PC-3 (cell line): ENCODE data around the gene APBB2. TPM values are rescaled to one million over a fixed set of nuclear protein-coding genes. Genes with fewer than 3 reads are reported as not detected.
A peak's percentile ranks its signal among the peaks of the same experiment; 100 is the strongest.

ENCODE experiments used
- ATAC-seq: fragments of 200-7000 bp; cut with Tn5 transposase; 2 replicates; pipeline ENCODE4 v1.9.1; 2020; ENCODE audit warnings: mild to moderate bottlenecking, moderate library complexity
- BruUV-seq: library from RNA; stranded (reverse); fragments of 400-500 nt; replicated peaks from 2 replicates; lab custom pipeline; 2021; lab: Mats Ljungman, UMichigan
- CTCF ChIA-PET: fragments of 300-600 bp; sonication (Branson Sonifier 250); formaldehyde crosslinking; loops from one replicate; lab custom pipeline; 2022; ENCODE audit warnings: antibody characterized with exemption; lab: Charles Lee
- POLR2A ChIA-PET: fragments of 300-600 bp; sonication (Branson Sonifier 250); formaldehyde crosslinking; loops from one replicate; lab custom pipeline; 2022; ENCODE audit warnings: antibody characterized with exemption; ENCODE audit not compliant: unreplicated experiment; lab: Charles Lee
- DNase-seq: peaks from one replicate; pipeline ENCODE4 v3.0.0-alpha.2; 2015
- H2AFZ ChIP-seq: fragments of 300-600 bp; sonication (generic); 2 replicates; pipeline ENCODE4 v1.6.0; 2016; ENCODE audit warnings: antibody characterized with exemption, low read length
- H3F3A ChIP-seq: fragments of 300-600 bp; sonication (generic); one replicate; pipeline ENCODE4 v1.6.0; 2017; ENCODE audit warnings: antibody characterized with exemption, low read length, control low read depth, mild to moderate bottlenecking; ENCODE audit not compliant: unreplicated experiment
- H3K27ac ChIP-seq: fragments of 300-600 bp; sonication (generic); 2 replicates; pipeline ENCODE4 v1.5.1; 2016; ENCODE audit warnings: mild to moderate bottlenecking, low read length
- H3K27me3 ChIP-seq: fragments of 300-600 bp; sonication (generic); 2 replicates; pipeline ENCODE4 v1.6.1; 2016; ENCODE audit warnings: low read length, mixed read lengths
- H3K36me3 ChIP-seq: fragments of 300-600 bp; sonication (generic); 2 replicates; pipeline ENCODE4 v1.6.1; 2016; ENCODE audit warnings: low read depth, mixed run types, low read length, mixed read lengths
- H3K4me1 ChIP-seq: fragments of 300-600 bp; sonication (generic); 2 replicates; pipeline ENCODE4 v1.5.1; 2016; ENCODE audit warnings: low read length; ENCODE audit not compliant: insufficient read depth
- H3K4me2 ChIP-seq: fragments of 300-600 bp; sonication (generic); 2 replicates; pipeline ENCODE4 v1.6.0; 2016; ENCODE audit warnings: low read length
- H3K4me3 ChIP-seq: fragments of 300-600 bp; sonication (generic); 2 replicates; pipeline ENCODE4 v1.5.1; 2016; ENCODE audit warnings: mild to moderate bottlenecking, low read length, mixed read lengths
- H3K79me2 ChIP-seq: fragments of 300-600 bp; sonication (generic); 2 replicates; pipeline ENCODE4 v1.6.1; 2017; ENCODE audit warnings: low read length, mixed read lengths
- H3K9ac ChIP-seq: fragments of 300-600 bp; sonication (generic); 2 replicates; pipeline ENCODE4 v1.6.0; 2016; ENCODE audit warnings: mild to moderate bottlenecking, low read length
- H3K9me2 ChIP-seq: fragments of 300-600 bp; sonication (generic); replicated peaks from 2 replicates; pipeline ENCODE4 v1.6.1; 2016; ENCODE audit warnings: mixed run types, low read length, mixed read lengths
- H3K9me3 ChIP-seq: fragments of 300-600 bp; sonication (generic); 2 replicates; pipeline ENCODE4 v1.6.1; 2016; ENCODE audit warnings: low read length, mixed read lengths
- H4K20me1 ChIP-seq: fragments of 300-600 bp; sonication (generic); 2 replicates; pipeline ENCODE4 v1.6.1; 2016; ENCODE audit warnings: low read length, mixed read lengths
- EZH2 ChIP-seq: fragments of 300-600 bp; sonication (generic); IDR thresholded peaks from one replicate; pipeline ENCODE4 v1.6.1; 2017; ENCODE audit warnings: antibody characterized with exemption, mild to moderate bottlenecking, low read length; ENCODE audit not compliant: unreplicated experiment
- EZH2phosphoT487 ChIP-seq: fragments of 300-600 bp; sonication (generic); IDR thresholded peaks from 2 replicates; pipeline ENCODE4 v1.6.1; 2018; ENCODE audit warnings: mild to moderate bottlenecking, antibody characterized with exemption, low read length, borderline replicate concordance
- intact Hi-C: fragments of 100-400 bp; cut with micrococcal nuclease; formaldehyde crosslinking; loops from 2 replicates; pipeline ENCODE4 v1.9.0; 2023
- total RNA-seq: library from RNA; depleted of rRNA; stranded (reverse); fragments of >200 nt; gene quantifications from 2 replicates; pipeline ENCODE4 v1.2.3, GENCODE V29; 2014
- TF ChIP-seq, protein P1 (sequence below): fragments of 300-600 bp; sonication (generic); conservative IDR thresholded peaks from 2 replicates; pipeline ENCODE4 v1.5.1; 2017; ENCODE audit warnings: antibody characterized with exemption, low read depth, mild to moderate bottlenecking, low read length

The APBB2 gene
- total RNA-seq, 1 experiment from 2014 or later, result 24.7 TPM

DNA sequence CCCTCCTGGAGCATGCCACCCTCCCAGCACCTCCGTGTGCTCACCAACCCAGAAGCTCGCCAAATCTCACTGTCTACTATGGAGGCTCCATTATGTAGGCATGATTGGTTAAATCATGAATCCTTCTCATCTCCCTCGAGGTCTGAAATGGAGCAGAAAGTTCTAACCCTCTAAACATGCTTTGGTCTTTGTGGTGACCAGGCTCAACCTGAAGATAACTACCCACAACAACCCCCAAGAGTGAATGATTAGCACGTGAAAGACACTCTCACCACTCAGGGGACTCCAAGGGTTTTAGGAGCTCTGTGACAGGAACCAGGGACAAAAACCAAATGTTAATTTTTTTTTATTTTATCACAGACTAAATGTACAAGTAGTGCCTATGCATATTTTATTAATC is 47.2 kb downstream of the APBB2 start:
- Histone ChIP-seq H3K4me1 (no peaks in the 10 kb centered on the region), H3K27me3 (no peaks in the 10 kb centered on the region), H3K36me3 (no peaks in the 10 kb centered on the region), H3K27ac (no peak overlapping the region), H3K4me3 (no peak overlapping the region), H4K20me1 (no peaks in the 10 kb centered on the region), H3K9me3 (no peaks in the 10 kb centered on the region), H3F3A (no peaks in the 10 kb centered on the region), H3K9me2 (no peaks in the 10 kb centered on the region), H3K4me2 (no peak overlapping the region), H3K9ac (no peak overlapping the region), H3K79me2 (peaks cover 32% of the 10 kb centered on the region), H2AFZ (no peak overlapping the region)
- TF ChIP-seq EZH2phosphoT487 (no peak), EZH2 (no peak)
- TF ChIP-seq, protein P1, sequence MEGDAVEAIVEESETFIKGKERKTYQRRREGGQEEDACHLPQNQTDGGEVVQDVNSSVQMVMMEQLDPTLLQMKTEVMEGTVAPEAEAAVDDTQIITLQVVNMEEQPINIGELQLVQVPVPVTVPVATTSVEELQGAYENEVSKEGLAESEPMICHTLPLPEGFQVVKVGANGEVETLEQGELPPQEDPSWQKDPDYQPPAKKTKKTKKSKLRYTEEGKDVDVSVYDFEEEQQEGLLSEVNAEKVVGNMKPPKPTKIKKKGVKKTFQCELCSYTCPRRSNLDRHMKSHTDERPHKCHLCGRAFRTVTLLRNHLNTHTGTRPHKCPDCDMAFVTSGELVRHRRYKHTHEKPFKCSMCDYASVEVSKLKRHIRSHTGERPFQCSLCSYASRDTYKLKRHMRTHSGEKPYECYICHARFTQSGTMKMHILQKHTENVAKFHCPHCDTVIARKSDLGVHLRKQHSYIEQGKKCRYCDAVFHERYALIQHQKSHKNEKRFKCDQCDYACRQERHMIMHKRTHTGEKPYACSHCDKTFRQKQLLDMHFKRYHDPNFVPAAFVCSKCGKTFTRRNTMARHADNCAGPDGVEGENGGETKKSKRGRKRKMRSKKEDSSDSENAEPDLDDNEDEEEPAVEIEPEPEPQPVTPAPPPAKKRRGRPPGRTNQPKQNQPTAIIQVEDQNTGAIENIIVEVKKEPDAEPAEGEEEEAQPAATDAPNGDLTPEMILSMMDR, result no peak
- ATAC-seq (no peak), DNase-seq (no peak)
- intact Hi-C loops, result no loop called here
- POLR2A ChIA-PET, result no interaction called here
- no TSS peak for BruUV-seq
- CTCF ChIA-PET, result no interaction called here

DNA sequence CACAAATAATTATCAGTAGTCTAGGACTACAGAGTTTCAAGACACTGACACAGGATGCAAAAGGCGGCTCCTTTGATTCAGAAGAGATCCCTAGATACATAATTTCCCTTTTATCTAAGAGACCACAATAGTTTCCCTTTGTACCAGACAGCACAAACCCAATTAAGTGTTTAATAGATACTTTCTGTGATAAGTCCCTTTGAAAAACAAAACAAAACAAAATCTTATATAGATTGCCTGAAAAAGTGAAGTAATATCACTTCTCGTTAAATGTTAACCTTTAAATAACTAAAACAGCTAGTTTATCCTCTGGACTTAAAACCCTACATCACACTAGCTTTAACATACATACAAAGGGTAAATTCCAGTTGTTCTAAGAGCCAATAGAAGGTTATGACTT is 49.9 kb downstream of the APBB2 start:
- H3K4me2 ChIP-seq, result no peak overlapping the region
- ChIA-PET POLR2A (no interaction called here), CTCF (no interaction called here)
- H3K79me2 ChIP-seq, result peaks cover 39% of the 10 kb centered on the region
- no peaks in the 10 kb centered on the region for H3K9me3 ChIP-seq
- ATAC-seq (no peak), DNase-seq (no peak)
- intact Hi-C loops, result no loop called here
- H3K9ac ChIP-seq, result no peak overlapping the region
- H2AFZ ChIP-seq, result no peak overlapping the region
- peaks cover 20% of the 10 kb centered on the region for H3K4me1 ChIP-seq
- TF ChIP-seq EZH2phosphoT487 (no peak), EZH2 (no peak)
- TF ChIP-seq, protein P1, result no peak
- no peak overlapping the region for H3K27ac ChIP-seq
- BruUV-seq, result no TSS peak
- no peaks in the 10 kb centered on the region for H3K27me3 ChIP-seq
- H3F3A ChIP-seq, result peaks cover 5% of the 10 kb centered on the region
- no peaks in the 10 kb centered on the region for H3K36me3 ChIP-seq
- H3K4me3 ChIP-seq, result no peak overlapping the region
- H4K20me1 ChIP-seq, result no peaks in the 10 kb centered on the region
- H3K9me2 ChIP-seq, result no peaks in the 10 kb centered on the region

DNA sequence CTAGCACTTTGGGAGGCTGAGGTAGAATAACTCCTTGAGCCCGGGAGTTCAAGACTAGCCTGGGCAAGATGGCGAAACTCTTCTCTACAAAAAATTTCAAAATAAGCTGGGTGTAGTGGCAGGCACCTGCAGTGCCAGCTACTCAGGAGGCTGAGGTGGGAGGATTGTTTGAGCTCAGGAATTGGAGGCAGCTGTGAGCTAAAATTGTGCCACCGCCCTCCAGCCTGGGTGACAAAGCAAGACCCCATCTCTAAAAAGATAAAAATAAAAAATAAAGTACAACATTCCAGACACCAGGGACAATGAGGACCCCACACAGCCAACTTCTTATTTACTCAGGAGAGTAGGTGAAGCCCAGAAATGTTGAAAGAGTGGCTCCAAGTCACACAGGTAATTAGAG is 53.0 kb downstream of the APBB2 start:
- CTCF ChIA-PET, result no interaction called here
- no peaks in the 10 kb centered on the region for H4K20me1 ChIP-seq
- peak overlapping the region; percentile 97 for H3K27ac ChIP-seq
- BruUV-seq, result no TSS peak
- peaks cover 5% of the 10 kb centered on the region for H3F3A ChIP-seq
- no peak overlapping the region; the same call in 1 of the 2 replicates for H3K4me3 ChIP-seq
- POLR2A ChIA-PET, result no interaction called here
- peak overlapping the region; percentile 56; the same call in 1 of the 2 replicates for H3K9ac ChIP-seq
- peak overlapping the region; percentile 70 for H3K4me2 ChIP-seq
- DNase-seq (no peak), ATAC-seq (no peak)
- H3K4me1 ChIP-seq, result peaks cover 44% of the 10 kb centered on the region
- intact Hi-C loops, result no loop called here
- no peaks in the 10 kb centered on the region for H3K9me2 ChIP-seq
- H2AFZ ChIP-seq, result no peak overlapping the region; the same call in 1 of the 2 replicates
- no peaks in the 10 kb centered on the region for H3K27me3 ChIP-seq
- H3K9me3 ChIP-seq, result no peaks in the 10 kb centered on the region
- peaks cover 70% of the 10 kb centered on the region for H3K79me2 ChIP-seq
- no peaks in the 10 kb centered on the region for H3K36me3 ChIP-seq
- TF ChIP-seq EZH2phosphoT487 (no peak), EZH2 (no peak)
- TF ChIP-seq, protein P1, result no peak
